ENCODE results near the gene SLC6A6. TPM values are rescaled to one million over a fixed set of nuclear protein-coding genes. Genes with fewer than 3 reads are reported as not detected.
A peak's percentile ranks its signal among the peaks of the same experiment; 100 is the strongest.

SLC6A6 gene
- total and polyA plus RNA-seq, 8 donors: 14.0 to 134 (median 20.8) TPM

GRCh38 chr3:14461006-14461747 is 58.8 kb downstream of the SLC6A6 start:
- H3K9me3 ChIP-seq: no peaks in the 10 kb centered on the region
- H3K27ac ChIP-seq: peak overlapping the region in 1 of 2 donors; percentile 45
- H3K27me3 ChIP-seq: no peaks in the 10 kb centered on the region
- no peak overlapping the region for H3K4me3 ChIP-seq
- TF ChIP-seq CTCF (IDR thresholded peaks at IDR 0.05): no peak
- peaks cover 21 to 44% of the 10 kb centered on the region in 2 donors for H3K4me1 ChIP-seq
- no peak for ATAC-seq
- DNase-seq: no peak
- intact Hi-C loops (cut with DNase I): no loop called here
- peaks cover 0 to 99% of the 10 kb centered on the region in 2 donors for H3K36me3 ChIP-seq

GRCh38 chr3:14461748-14462324 is 59.4 kb downstream of the SLC6A6 start:
- Histone ChIP-seq H3K27me3 (no peaks in the 10 kb centered on the region), H3K4me3 (no peak overlapping the region), H3K4me1 (peaks cover 21 to 44% of the 10 kb centered on the region in 2 donors), H3K36me3 (peaks cover 0 to 99% of the 10 kb centered on the region in 2 donors), H3K9me3 (no peaks in the 10 kb centered on the region), H3K27ac (no peak overlapping the region)
- DNase-seq: peak in 1 of 4 donors; percentile 65
- peak in 1 of 2 donors; percentile 17 for TF ChIP-seq CTCF (IDR thresholded peaks at IDR 0.05)
- peak; percentile 43 for ATAC-seq
- intact Hi-C loops (cut with DNase I): no loop called here

GRCh38 chr3:14462738-14463137 is 60.3 kb downstream of the SLC6A6 start:
- Histone ChIP-seq H3K27ac (no peak overlapping the region), H3K9me3 (no peaks in the 10 kb centered on the region), H3K4me1 (peaks cover 21 to 39% of the 10 kb centered on the region in 2 donors), H3K36me3 (peaks cover 0 to 100% of the 10 kb centered on the region in 2 donors), H3K4me3 (no peak overlapping the region), H3K27me3 (no peaks in the 10 kb centered on the region)
- DNase-seq: no peak
- no peak for ATAC-seq
- intact Hi-C loops (cut with DNase I): no loop called here
- no peak for TF ChIP-seq CTCF (IDR thresholded peaks at IDR 0.05)

DNA sequence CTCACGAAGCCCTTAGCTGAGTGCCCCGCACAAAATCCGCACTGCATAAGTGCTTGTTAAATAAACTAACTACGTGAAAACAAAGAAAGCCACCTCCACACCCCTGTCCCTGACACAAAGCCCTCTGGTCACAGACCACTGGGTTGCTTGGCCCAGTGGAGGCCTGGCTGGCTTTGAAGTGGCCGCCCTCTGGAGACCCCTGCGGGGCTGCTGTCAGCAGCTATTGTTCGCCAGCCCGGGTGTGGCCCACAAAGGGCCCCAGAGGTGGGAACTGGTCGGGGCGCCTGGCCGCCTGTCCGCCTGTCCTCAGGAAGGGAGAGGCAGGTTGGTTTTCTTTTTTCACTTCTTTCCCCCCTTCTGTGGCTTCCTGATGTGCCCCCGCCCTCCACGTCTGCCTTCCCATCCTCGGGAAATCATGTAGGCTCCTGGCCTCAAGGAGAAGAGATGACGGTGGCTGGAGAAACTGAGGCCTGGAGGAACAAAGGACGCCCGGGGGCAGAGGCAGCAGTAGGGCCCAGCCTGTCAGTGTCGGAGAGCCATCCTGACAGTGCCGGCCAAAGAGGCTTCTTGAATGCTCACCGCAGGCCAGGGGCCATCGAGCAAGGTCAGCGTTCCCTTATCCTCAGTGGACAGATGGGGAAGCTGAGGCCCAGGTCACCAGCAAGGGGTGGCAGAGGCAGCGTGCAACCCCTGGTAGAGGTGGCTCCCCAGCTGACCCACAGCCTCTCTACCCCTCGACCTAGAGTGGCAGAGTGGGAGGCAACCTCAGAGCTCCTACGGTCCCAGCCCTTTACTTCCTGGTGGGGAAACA is 61.1 kb downstream of the SLC6A6 start:
- intact Hi-C loops (cut with DNase I): no loop called here
- TF ChIP-seq CTCF (IDR thresholded peaks at IDR 0.05): no peak
- no peak overlapping the region for H3K4me3 ChIP-seq
- no peak overlapping the region for H3K27ac ChIP-seq
- H3K4me1 ChIP-seq: peaks cover 18 to 32% of the 10 kb centered on the region in 2 donors
- peaks cover 0 to 99% of the 10 kb centered on the region in 2 donors for H3K36me3 ChIP-seq
- DNase-seq (no peak), ATAC-seq (no peak)
- no peaks in the 10 kb centered on the region for H3K27me3 ChIP-seq
- no peaks in the 10 kb centered on the region for H3K9me3 ChIP-seq

- Histone ChIP-seq H3K27ac (no peak overlapping the region), H3K4me3 (no peak overlapping the region), H3K27me3 (no peaks in the 10 kb centered on the region), H3K9me3 (no peaks in the 10 kb centered on the region), H3K4me1 (peaks cover 16 to 28% of the 10 kb centered on the region in 2 donors), H3K36me3 (peaks cover 0 to 99% of the 10 kb centered on the region in 2 donors)
- no peak for DNase-seq
- intact Hi-C loops (cut with DNase I): no loop called here
- no peak for ATAC-seq
- no peak for TF ChIP-seq CTCF (IDR thresholded peaks at IDR 0.05)
Measured at GRCh38 chr3:14464141-14464465, 61.7 kb downstream of the SLC6A6 start.
